Right lobe of liver (tissue), 6 donors: ENCODE results near the gene VSTM4. TPM values are rescaled to one million over a fixed set of nuclear protein-coding genes. Genes with fewer than 3 reads are reported as not detected.
A peak's percentile ranks its signal among the peaks of the same experiment; 100 is the strongest.

ENCODE experiments used
- ATAC-seq, 4 donors: fragments of 200-7000 bp; cut with Tn5 transposase; one replicate each; pipeline ENCODE4 v1.9.1; 2020; ENCODE audit warnings: mild to moderate bottlenecking in 4 of 4, moderate library complexity in 4 of 4
- DNase-seq, 3 donors: peaks; one replicate each; pipeline ENCODE4 v3.0.0-alpha.2; 2020
- H3K27ac ChIP-seq, 3 donors: fragments of 200-600 bp; one replicate each; pipeline ENCODE4 v1.8.0; 2022
- H3K27me3 ChIP-seq, 2 donors: fragments of 200-600 bp; one replicate each; pipeline ENCODE4 v1.8.0; 2022
- H3K36me3 ChIP-seq, 4 donors: fragments of 200-600 bp; sonication (generic) in 1 of 4; one replicate each; pipeline versions ENCODE4 v1.5.1 to v1.8.0; 2017 to 2022; ENCODE audit warnings: control low read depth in 1 of 4
- H3K4me1 ChIP-seq, 4 donors: fragments of 200-600 bp; sonication (generic) in 1 of 4; one replicate each; pipeline versions ENCODE4 v1.5.1 to v1.8.0; 2017 to 2022; ENCODE audit warnings: control low read depth in 1 of 4
- H3K4me3 ChIP-seq, 3 donors: fragments of 200-600 bp; one replicate each; pipeline ENCODE4 v1.8.0; 2022
- H3K9me3 ChIP-seq, 4 donors: fragments of 200-600 bp; sonication (generic) in 1 of 4; one replicate each; pipeline versions ENCODE4 v1.5.1 to v1.8.0; 2017 to 2022; ENCODE audit warnings: control low read depth in 1 of 4
- CTCF ChIP-seq, 4 donors: fragments of 200-600 bp in 3 of 4; fragments of 450-650 bp in 1 of 4; IDR thresholded peaks; one replicate each; pipeline versions ENCODE4 v1.5.1 to v1.8.0; 2016 to 2022; ENCODE audit warnings: antibody characterized with exemption in 4 of 4, mild to moderate bottlenecking in 2 of 4
- POLR2A ChIP-seq: fragments of 450-650 bp; IDR thresholded peaks from one replicate; pipeline ENCODE4 v1.6.1; 2017; ENCODE audit warnings: antibody characterized with exemption, mild to moderate bottlenecking
- WGBS: methylation state at CpG from one replicate; pipeline ENCODE4 v1.1.6; 2018; ENCODE audit warnings: low coverage, low lambda C conversion rate; ENCODE audit not compliant: insufficient coverage; ENCODE audit errors: missing lambda C conversion rate; 5-methylcytosine and 5-hydroxymethylcytosine counted together
- intact Hi-C, 2 donors: fragments of 100-400 bp; cut with DNase I; formaldehyde crosslinking; loops; one replicate each; pipeline versions ENCODE4 v1.11.2 to v1.14.1; 2022
- total RNA-seq, 6 experiments: library from RNA; depleted of rRNA in 2 of 6; stranded (reverse); fragments of >200 nt in 2 of 6; fragmentation: NEBNext Ultra II Directional in 3 of 6; extraction: Animal tissue kit (Norgen Biotek cat#: 25700) in 3 of 6; gene quantifications; one replicate each; pipeline versions ENCODE4 v1.1.0 to v1.2.4, GENCODE V29; 2016 to 2023
- donor health status: DM: no; HTN: yes; CAD: no.
- donor health status: DM: no; HTN: no; CAD: no.
- donor health status: DM: no; HTN: no; CAD: no.
- donor health status: DM: no; HTN: yes; CAD: no.
- donor health status: DM: no; HTN: yes; CAD: no.

Gene VSTM4
- total RNA-seq, 6 experiments from 2014 or later, result 2.1 to 6.6 (median 3.1) TPM

DNA sequence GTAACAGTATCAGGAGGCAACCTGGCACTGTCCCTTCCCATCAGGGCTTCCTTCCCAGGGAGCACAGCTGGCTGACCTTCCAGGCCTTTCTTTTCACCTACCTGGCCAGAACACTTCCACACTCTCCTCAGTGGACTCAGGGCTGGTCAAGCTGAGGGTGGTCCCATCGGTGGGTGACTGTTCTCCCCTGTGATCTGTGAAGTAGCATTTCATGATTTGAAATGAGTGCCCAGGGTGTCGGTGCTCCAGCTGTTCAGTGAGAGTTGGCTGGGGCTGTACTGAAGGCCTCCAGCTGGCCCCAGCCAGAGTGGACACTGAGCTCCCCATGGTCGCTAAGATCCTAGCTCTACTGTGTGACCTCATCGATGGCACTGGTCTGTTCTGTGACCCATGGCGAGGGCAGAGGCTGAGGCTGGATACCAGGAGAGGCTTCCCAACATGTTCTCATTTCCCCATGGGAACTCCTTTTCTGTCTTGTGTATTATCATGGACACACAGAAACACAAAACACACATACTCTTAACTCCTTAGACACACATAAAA is 18.5 kb upstream of the VSTM4 start, which contains the start of gene FAM170B:
Gene FAM170B (minus strand): TSS at position 316 of the 543 bp plus-strand sequence. CDS start 103 bp downstream, at position 213.
- Histone ChIP-seq H3K36me3 (no peaks in the 10 kb centered on the region), H3K27me3 (no peaks in the 10 kb centered on the region), H3K4me3 (no peak within 1 kb of the TSS), H3K27ac (no peak within 1 kb of the TSS), H3K9me3 (no peaks in the 10 kb centered on the region), H3K4me1 (no peaks in the 10 kb centered on the region)
- intact Hi-C loops, result no loop called here
- no peak for TF ChIP-seq CTCF (IDR thresholded peaks at IDR 0.05)
- no peak for TF ChIP-seq POLR2A
- 100% methylated on average over 1 of the region's 5 CpGs for WGBS
- no peak for ATAC-seq
- no peak for DNase-seq

- intact Hi-C loops, result no loop called here
- H3K27ac ChIP-seq, result no peak overlapping the region
- 83% methylated on average over 2 of the region's 2 CpGs for WGBS
These were observed 17.0 kb upstream of the VSTM4 start for GRCh38 chr10:49132362-49132737.

DNA sequence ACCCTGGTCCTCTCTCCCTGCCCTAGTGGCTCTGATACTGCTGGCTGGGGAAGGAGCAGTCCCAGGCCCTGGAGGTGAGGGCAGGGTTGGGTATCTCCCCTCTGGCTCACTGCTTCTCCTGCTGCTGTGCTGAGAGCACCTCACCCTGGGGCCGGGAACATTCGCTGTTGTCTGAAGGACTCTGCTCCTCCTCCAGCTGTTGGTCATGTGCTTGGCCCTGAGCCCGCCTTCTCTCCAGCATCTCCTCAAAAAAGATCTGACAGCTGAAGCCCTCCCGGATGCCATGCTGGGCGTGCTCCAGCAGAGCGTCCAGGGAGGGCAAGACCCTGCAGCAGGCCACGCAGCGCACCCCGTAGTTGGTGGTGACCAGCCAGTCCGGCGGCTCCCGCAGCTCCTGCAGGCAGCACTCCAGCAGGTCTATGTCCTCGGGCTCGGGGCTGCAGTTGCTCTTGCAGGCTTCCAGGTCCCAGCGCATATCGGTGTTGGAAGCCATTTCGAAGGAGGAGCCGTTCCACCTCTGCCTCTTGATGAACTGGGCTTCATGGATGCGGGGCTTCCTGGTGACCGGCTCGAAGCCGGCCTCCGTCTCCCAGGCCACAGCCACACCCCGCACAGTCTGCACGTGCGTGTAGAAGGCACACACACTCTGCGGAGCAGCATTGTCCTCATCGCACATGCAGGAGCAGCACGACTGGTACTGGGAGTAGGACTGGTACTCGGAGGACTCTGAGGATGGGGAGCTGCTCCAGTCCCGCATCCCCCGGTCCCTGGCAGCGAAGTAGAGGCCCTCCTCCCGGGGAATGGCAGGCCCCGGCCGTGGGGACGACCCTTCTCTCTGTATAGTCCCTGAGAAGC is 16.4 kb upstream of the VSTM4 start:
- ATAC-seq, result peak in 1 of 4 donors; percentile 28
- Histone ChIP-seq H3K27ac (no peak overlapping the region), H3K9me3 (no peaks in the 10 kb centered on the region), H3K4me3 (no peak overlapping the region), H3K27me3 (no peaks in the 10 kb centered on the region), H3K36me3 (no peaks in the 10 kb centered on the region), H3K4me1 (no peaks in the 10 kb centered on the region)
- intact Hi-C loops, result no loop called here
- no CpG with 5 or more reads among the region's 37 CpGs for WGBS
- TF ChIP-seq CTCF (IDR thresholded peaks at IDR 0.05), result no peak
- no peak for TF ChIP-seq POLR2A
- DNase-seq, result no peak

More at GRCh38 chr10:49132362-49132737, 17.0 kb upstream of the VSTM4 start:
- no peak for ATAC-seq
- no peak for DNase-seq
- no peak for TF ChIP-seq POLR2A
- no peaks in the 10 kb centered on the region for H3K4me1 ChIP-seq
- no peaks in the 10 kb centered on the region for H3K36me3 ChIP-seq
- H3K27me3 ChIP-seq, result no peaks in the 10 kb centered on the region
- no peaks in the 10 kb centered on the region for H3K9me3 ChIP-seq
- no peak overlapping the region for H3K4me3 ChIP-seq

- TF ChIP-seq POLR2A, result no peak
- no peak for TF ChIP-seq CTCF (IDR thresholded peaks at IDR 0.05)
- WGBS, result 82% methylated on average over 1 of the region's 1 CpG
- intact Hi-C loops, result no loop called here
- DNase-seq (no peak), ATAC-seq (no peak)
- Histone ChIP-seq H3K36me3 (no peaks in the 10 kb centered on the region), H3K27me3 (no peaks in the 10 kb centered on the region), H3K4me1 (no peaks in the 10 kb centered on the region), H3K9me3 (no peaks in the 10 kb centered on the region), H3K4me3 (no peak overlapping the region), H3K27ac (no peak overlapping the region)
These were observed 14.1 kb upstream of the VSTM4 start for GRCh38 chr10:49129376-49129775.

DNA sequence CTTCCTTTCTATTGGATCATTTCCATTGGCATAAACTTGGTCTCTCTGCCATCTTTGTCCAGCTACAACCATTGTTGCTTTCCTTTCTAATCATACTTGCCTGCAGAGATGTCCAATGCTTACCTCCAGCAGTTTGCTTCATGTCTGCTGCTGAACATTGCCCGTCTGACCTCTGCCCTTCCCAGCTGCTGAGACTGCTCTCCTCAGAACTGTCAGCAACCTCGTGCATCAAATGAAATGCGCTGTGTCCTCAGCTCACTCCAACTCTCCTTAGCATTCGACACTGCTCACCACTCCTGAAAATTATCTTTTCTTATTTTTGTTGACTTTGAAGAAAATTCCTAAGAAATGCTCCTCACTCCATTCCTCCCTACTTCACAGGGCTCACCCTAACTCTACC is 13.5 kb upstream of the VSTM4 start:
- H3K9me3 ChIP-seq, result no peaks in the 10 kb centered on the region
- no peaks in the 10 kb centered on the region for H3K4me1 ChIP-seq
- no peak overlapping the region for H3K4me3 ChIP-seq
- 73% methylated on average over 4 of the region's 4 CpGs for WGBS
- no peaks in the 10 kb centered on the region for H3K36me3 ChIP-seq
- intact Hi-C loops, result no loop called here
- H3K27me3 ChIP-seq, result no peaks in the 10 kb centered on the region
- TF ChIP-seq CTCF (IDR thresholded peaks at IDR 0.05), result no peak
- no peak for TF ChIP-seq POLR2A
- no peak for ATAC-seq
- no peak overlapping the region for H3K27ac ChIP-seq
- DNase-seq, result no peak
